ENCODE data around the gene TMEM178B.

TMEM178B gene

DNA sequence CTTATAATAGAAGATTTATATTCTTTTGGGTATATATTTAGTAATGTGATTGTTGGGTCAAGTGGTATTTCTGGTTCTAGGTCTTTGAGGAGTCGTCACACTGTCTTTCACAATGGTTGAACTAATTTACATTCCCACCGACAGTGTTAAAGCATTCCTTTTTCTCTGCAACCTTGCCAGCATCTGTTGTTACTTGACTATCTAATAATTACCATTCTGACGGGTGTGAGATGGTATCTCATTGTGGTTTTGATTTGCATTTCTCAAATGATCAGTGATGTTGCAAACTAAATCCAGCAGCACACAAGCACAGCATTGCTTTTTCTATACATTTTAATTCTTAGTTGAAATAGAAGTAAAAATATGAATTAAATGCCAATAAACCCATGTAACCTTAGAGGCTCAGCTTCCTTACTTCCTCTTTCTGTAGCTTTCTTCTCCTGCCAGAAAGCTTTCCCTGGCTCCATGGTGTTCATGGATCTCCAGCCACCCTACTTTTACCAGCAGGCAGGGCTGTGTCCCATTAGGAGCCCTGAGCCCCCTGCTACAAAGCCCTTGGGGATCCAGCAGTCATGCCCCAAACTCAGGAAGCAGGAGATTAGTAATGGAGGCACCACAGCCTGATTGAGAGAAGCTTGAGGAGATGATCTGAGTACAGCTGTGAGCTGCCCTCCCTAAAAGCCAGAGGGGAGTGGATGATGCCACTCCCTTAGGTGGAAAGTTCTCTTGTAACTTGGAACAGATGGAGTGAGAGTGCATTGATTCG lies 158.6 kb downstream of the TMEM178B start:
- no peak overlapping the region for H3K4me3 ChIP-seq (ENCODE audit: low read depth, low read length)
- no peak for DNase-seq (ENCODE audit: low read depth)
- TF ChIP-seq, protein P1, sequence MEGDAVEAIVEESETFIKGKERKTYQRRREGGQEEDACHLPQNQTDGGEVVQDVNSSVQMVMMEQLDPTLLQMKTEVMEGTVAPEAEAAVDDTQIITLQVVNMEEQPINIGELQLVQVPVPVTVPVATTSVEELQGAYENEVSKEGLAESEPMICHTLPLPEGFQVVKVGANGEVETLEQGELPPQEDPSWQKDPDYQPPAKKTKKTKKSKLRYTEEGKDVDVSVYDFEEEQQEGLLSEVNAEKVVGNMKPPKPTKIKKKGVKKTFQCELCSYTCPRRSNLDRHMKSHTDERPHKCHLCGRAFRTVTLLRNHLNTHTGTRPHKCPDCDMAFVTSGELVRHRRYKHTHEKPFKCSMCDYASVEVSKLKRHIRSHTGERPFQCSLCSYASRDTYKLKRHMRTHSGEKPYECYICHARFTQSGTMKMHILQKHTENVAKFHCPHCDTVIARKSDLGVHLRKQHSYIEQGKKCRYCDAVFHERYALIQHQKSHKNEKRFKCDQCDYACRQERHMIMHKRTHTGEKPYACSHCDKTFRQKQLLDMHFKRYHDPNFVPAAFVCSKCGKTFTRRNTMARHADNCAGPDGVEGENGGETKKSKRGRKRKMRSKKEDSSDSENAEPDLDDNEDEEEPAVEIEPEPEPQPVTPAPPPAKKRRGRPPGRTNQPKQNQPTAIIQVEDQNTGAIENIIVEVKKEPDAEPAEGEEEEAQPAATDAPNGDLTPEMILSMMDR (conservative IDR thresholded peaks at IDR 0.05; ENCODE audit: low read depth, low read length) = no peak

DNA sequence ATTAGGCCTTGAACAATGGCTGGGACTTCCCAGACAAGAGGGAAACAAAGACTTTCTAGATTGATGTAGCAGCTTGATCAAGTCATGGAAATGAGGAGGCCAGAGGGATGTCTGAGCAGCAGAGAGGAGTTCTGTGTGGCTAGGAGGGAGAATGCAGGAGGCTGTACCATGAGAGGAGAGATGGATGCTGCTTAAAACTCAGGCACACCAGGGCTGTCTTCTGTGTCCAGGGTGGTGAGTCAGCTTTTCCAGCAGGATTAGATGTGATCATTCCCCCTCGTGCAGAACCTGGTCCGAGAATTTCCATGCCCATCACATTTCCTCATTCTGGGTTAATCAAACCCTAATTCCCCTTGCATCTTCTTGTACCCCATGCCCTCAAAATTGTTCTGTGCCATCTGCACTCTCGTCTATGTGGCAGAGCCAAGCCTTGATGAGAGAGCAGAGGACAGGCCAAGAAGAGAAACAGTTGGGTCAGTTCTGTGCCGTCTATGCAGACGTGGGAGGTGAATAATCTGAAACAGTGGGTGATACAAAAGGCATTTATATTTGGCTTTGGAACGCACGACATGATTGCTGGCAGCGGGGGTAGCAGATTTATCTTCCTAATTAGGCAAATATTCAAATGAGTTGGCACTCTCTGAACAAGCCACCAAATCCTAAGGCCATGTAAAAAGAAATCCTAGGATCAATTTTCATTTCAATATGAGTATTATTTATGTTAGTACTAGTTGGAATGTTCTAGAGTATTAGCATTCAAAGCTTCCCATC lies 160.7 kb downstream of the TMEM178B start:
- no peak for DNase-seq (ENCODE audit: low read depth)
- TF ChIP-seq, protein P1 (conservative IDR thresholded peaks at IDR 0.05; ENCODE audit: low read depth, low read length) = no peak
- H3K4me3 ChIP-seq (ENCODE audit: low read depth, low read length) = no peak overlapping the region

DNA sequence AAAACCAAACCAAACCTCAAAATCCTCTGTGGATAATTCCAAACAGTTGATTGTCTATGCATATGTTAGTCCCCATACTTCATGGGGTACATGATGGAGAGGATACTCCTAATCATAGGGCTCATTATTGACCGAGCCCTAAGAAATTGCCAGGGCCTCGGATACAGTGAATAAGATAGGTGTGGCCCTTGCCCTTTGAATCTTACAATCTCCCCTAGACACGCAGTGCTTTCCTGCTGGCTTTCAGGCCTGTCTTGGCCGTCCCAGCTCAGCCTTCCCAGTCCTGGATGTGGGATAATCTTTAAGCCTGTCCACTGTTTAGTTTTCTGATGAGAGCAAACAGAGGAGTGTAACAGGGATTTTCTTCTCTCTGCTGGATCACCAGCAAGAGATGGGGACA lies 161.8 kb downstream of the TMEM178B start:
- no peak overlapping the region for H3K4me3 ChIP-seq (ENCODE audit: low read depth, low read length)
- TF ChIP-seq, protein P1 (conservative IDR thresholded peaks at IDR 0.05; ENCODE audit: low read depth, low read length) = no peak
- DNase-seq (ENCODE audit: low read depth) = no peak

DNA sequence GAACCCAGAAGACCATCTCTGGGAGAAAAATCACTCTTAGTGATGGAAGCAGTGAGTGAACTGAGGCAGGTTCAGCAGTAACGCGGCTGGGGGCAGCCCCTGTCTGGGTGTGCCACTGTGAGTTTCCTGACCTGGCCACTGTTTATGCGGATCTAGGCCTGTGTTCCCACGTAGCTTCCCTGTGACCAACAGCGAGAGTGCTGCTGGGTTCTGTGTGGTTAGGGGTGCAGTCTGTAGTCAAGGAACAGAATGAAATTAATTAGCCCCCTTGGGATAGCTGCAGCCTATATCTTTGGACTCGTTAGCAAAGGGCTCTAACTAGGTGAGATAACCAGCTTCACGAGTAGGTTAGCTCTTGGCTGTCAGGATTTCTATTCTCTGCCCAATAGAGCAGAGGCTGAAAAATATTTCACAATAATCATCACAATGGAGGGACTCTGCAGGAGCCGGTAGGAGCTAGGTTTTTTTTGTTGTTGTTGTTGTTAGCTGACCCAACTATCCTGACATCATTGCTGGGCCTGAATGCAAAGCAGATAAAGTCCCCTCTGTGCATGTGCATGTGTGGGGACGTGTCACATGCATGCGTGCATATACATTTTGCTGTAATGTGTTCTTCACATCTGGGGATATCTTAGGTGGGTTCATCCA lies 164.9 kb downstream of the TMEM178B start:
- DNase-seq (ENCODE audit: low read depth) = no peak
- TF ChIP-seq, protein P1 (conservative IDR thresholded peaks at IDR 0.05; ENCODE audit: low read depth, low read length) = no peak
- H3K4me3 ChIP-seq (ENCODE audit: low read depth, low read length) = no peak overlapping the region

DNA sequence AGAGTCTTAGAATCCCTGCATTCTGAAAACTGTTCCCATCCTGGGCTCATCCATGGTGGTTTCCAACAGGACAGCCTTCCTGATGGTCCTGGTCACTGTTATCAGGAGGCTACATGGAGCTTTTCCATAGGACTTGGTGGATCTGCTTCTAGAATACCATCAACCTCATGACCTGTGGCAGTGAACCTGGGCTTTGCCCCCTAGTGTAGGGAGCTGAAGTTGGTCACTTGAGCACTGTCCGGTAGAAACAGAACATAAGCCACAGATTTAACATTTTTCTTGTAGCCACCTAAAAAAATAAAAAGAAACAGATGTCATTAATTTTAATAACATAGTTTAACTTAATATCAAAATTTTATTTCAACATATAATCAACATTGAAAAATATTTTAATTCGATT lies 165.8 kb downstream of the TMEM178B start:
- TF ChIP-seq, protein P1 (conservative IDR thresholded peaks at IDR 0.05; ENCODE audit: low read depth, low read length) = no peak
- no peak for DNase-seq (ENCODE audit: low read depth)
- H3K4me3 ChIP-seq (ENCODE audit: low read depth, low read length) = no peak overlapping the region

DNA sequence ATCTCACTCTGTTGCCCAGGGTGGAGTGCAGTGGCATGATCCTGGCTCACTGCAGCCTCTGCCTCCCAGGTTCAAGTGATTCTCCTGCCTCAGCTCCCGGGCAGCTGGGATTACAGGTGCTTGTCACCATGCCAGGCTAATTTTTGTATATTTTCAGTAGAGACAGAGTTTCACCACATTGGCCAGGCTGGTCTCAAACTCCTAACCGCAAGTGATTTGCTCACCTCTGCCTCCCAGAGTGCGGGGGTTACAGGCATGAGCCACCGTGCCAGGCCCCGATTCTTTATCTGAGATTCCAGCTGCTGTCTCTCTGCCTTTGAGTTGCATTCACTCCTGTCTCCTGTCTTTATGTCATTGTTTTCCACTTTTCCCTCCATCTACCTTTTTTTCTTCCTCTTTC lies 168.7 kb downstream of the TMEM178B start:
- TF ChIP-seq, protein P1 (conservative IDR thresholded peaks at IDR 0.05; ENCODE audit: low read depth, low read length) = no peak
- no peak overlapping the region for H3K4me3 ChIP-seq (ENCODE audit: low read depth, low read length)
- DNase-seq (ENCODE audit: low read depth) = no peak

Measured in choroid plexus epithelial cell (primary cell).